GM19025 (cell line): ENCODE results near the gene SKIL.
A peak's percentile ranks its signal among the peaks of the same experiment; 100 is the strongest.
"Not testable (repeated sequence)": the region's sequence is repeated elsewhere in the genome, so short reads cannot be mapped to it uniquely, and the experiment has no call there.

ENCODE experiments used
- ATAC-seq: cut with Tn5 transposase; IDR thresholded peaks from one replicate; pipeline ENCODE4 v1.9.1; 2021; ENCODE audit warnings: mild to moderate bottlenecking, low read depth, moderate library complexity; ENCODE audit not compliant: unreplicated experiment

Gene SKIL

GRCh38 chr3:170357176-170358041, at the start of gene SKIL:
TSS of gene SKIL (plus strand) at chr3:170357715. CDS start at chr3:170360332, 2,617 bp downstream.
- ATAC-seq: peak; percentile 50

GRCh38 chr3:170309046-170309445, 48.5 kb upstream of the SKIL start:
- ATAC-seq: no peak

- no peak for ATAC-seq
Observed at GRCh38 chr3:170317954-170318353, 39.6 kb upstream of the SKIL start.

- no peak for ATAC-seq
Observed at GRCh38 chr3:170320461-170321121, 36.9 kb upstream of the SKIL start.

- no peak for ATAC-seq
Observed at GRCh38 chr3:170321321-170322034, 36.0 kb upstream of the SKIL start.

- ATAC-seq: no peak
Observed at GRCh38 chr3:170322566-170323269, 34.8 kb upstream of the SKIL start.

GRCh38 chr3:170323331-170323730, 34.2 kb upstream of the SKIL start:
- ATAC-seq: no peak

GRCh38 chr3:170324962-170325361, 32.6 kb upstream of the SKIL start:
- ATAC-seq: no peak

GRCh38 chr3:170327040-170327808, 30.3 kb upstream of the SKIL start:
- no peak for ATAC-seq

GRCh38 chr3:170327868-170328548, 29.5 kb upstream of the SKIL start:
- not testable (repeated sequence) for ATAC-seq

- ATAC-seq: no peak
Observed at GRCh38 chr3:170330366-170330765, 27.1 kb upstream of the SKIL start.

GRCh38 chr3:170331143-170331542, 26.4 kb upstream of the SKIL start:
- ATAC-seq: peak; percentile 84

GRCh38 chr3:170337420-170337819, 20.1 kb upstream of the SKIL start:
- no peak for ATAC-seq

- ATAC-seq: no peak
Observed at GRCh38 chr3:170338690-170339340, 18.7 kb upstream of the SKIL start.

- not testable (repeated sequence) for ATAC-seq
Observed at GRCh38 chr3:170342273-170342672, 15.2 kb upstream of the SKIL start.

- not testable (repeated sequence) for ATAC-seq
Observed at GRCh38 chr3:170343859-170344258, 13.7 kb upstream of the SKIL start.

- no peak for ATAC-seq
Observed at GRCh38 chr3:170344971-170345370, 12.5 kb upstream of the SKIL start.

- ATAC-seq: no peak
Observed at GRCh38 chr3:170346481-170347392, 10.8 kb upstream of the SKIL start.
